ENCODE data around the gene ADPRS. TPM values are rescaled to one million over a fixed set of nuclear protein-coding genes. Genes with fewer than 3 reads are reported as not detected.

Gene ADPRS
- total RNA-seq, 1 donor from 2014 or later = 27.6 TPM

- intact Hi-C loops (cut with micrococcal nuclease) = loop anchor here (1.0 to 5.0 kb wide), 8 partner anchors 62 to 1230 kb away; partner anchors contain the start of genes AGO1, LSM10, SMIM12 and THRAP3
Measured at GRCh38 chr1:36087233-36088123, 1.2 kb upstream of the ADPRS start.

- intact Hi-C loops (cut with micrococcal nuclease) = loop anchor here (1.0 to 5.0 kb wide), 8 partner anchors 61 to 1231 kb away; partner anchors contain the start of genes AGO1, LSM10, SMIM12 and THRAP3
Measured at GRCh38 chr1:36088265-36088576, 471 bp upstream of the ADPRS start.

GRCh38 chr1:36089393-36090121 lies 865 bp downstream of the ADPRS start:
- intact Hi-C loops (cut with micrococcal nuclease) = loop anchor here (1.0 to 5.0 kb wide), 3 partner anchors 10 to 1232 kb away; partner anchors contain the start of gene SMIM12

- intact Hi-C loops (cut with micrococcal nuclease) = no loop called here
Measured at GRCh38 chr1:36091141-36091540, 2.4 kb downstream of the ADPRS start.

GRCh38 chr1:36091698-36092097 lies 3.0 kb downstream of the ADPRS start:
- intact Hi-C loops (cut with micrococcal nuclease) = no loop called here

- intact Hi-C loops (cut with micrococcal nuclease) = no loop called here
Measured at GRCh38 chr1:36092166-36092797, 3.6 kb downstream of the ADPRS start.

- intact Hi-C loops (cut with micrococcal nuclease) = no loop called here
Measured at GRCh38 chr1:36092798-36093185, 4.1 kb downstream of the ADPRS start.

- intact Hi-C loops (cut with micrococcal nuclease) = no loop called here
Measured at GRCh38 chr1:36093226-36093625, 4.5 kb downstream of the ADPRS start.

GRCh38 chr1:36093929-36094328 lies 5.2 kb downstream of the ADPRS start:
- intact Hi-C loops (cut with micrococcal nuclease) = no loop called here

- intact Hi-C loops (cut with micrococcal nuclease) = no loop called here
Measured at GRCh38 chr1:36094621-36095061, 5.9 kb downstream of the ADPRS start.

- intact Hi-C loops (cut with micrococcal nuclease) = no loop called here
Measured at GRCh38 chr1:36095760-36096405, 7.2 kb downstream of the ADPRS start.

GRCh38 chr1:36096500-36097432 lies 8.1 kb downstream of the ADPRS start:
- intact Hi-C loops (cut with micrococcal nuclease) = no loop called here

GRCh38 chr1:36097693-36098585 lies 9.2 kb downstream of the ADPRS start:
- intact Hi-C loops (cut with micrococcal nuclease) = no loop called here

GRCh38 chr1:36098650-36099365 lies 10.1 kb downstream of the ADPRS start:
- intact Hi-C loops (cut with micrococcal nuclease) = loop anchor here (1.0 kb wide), 6 partner anchors 10 to 321 kb away; partner anchors contain the start of gene TRAPPC3

- intact Hi-C loops (cut with micrococcal nuclease) = loop anchor here (1.0 kb wide), 7 partner anchors 11 to 320 kb away; partner anchors contain the start of gene TRAPPC3
Measured at GRCh38 chr1:36099681-36100341, 11.1 kb downstream of the ADPRS start.

GRCh38 chr1:36100376-36100775 lies 11.7 kb downstream of the ADPRS start:
- intact Hi-C loops (cut with micrococcal nuclease) = loop anchor here (1.0 kb wide), 1 partner anchor 269 kb away; no protein-coding TSS in a partner anchor

GRCh38 chr1:36101546-36101945 lies 12.9 kb downstream of the ADPRS start:
- intact Hi-C loops (cut with micrococcal nuclease) = no loop called here

GRCh38 chr1:36106269-36106668 lies 17.6 kb downstream of the ADPRS start:
- intact Hi-C loops (cut with micrococcal nuclease) = no loop called here
